ENCODE results near the gene WBP2. TPM values are rescaled to one million over a fixed set of nuclear protein-coding genes. Genes with fewer than 3 reads are reported as not detected.
A peak's percentile ranks its signal among the peaks of the same experiment; 100 is the strongest.

WBP2 gene
- total RNA-seq (ENCODE audit: low replicate concordance), result 43.0 and 49.9 TPM in 2 replicates
- long read RNA-seq, partial matches to known transcripts, result 1 of 2 reads
- long read RNA-seq, other reads (novel, unspliced or antisense), result 1 of 2 reads

GRCh38 chr17:75855310-75856061, at the start of gene WBP2:
Gene WBP2, minus strand, starts transcription at chr17:75855335. Its CDS starts 38 bp downstream, at chr17:75855297.
- peak within 1 kb of the TSS; percentile 71 for H3K27ac Mint-ChIP-seq
- peak; percentile 67 for TF ChIP-seq CTCF (conservative IDR thresholded peaks at IDR 0.05)
- peaks cover 10% of the 10 kb centered on the region for H3K4me1 Mint-ChIP-seq (ENCODE audit: unreplicated experiment)
- H3K9me3 Mint-ChIP-seq, result no peaks in the 10 kb centered on the region
- no peaks in the 10 kb centered on the region for H3K27me3 Mint-ChIP-seq
- no peaks in the 10 kb centered on the region for H3K36me3 Mint-ChIP-seq
- H3K4me3 Mint-ChIP-seq, result no peak within 1 kb of the TSS
- DNase-seq (ENCODE audit: extremely low spot score, unreplicated experiment), result peak; percentile 95

GRCh38 chr17:75902406-75902805, 47.3 kb upstream of the WBP2 start:
- Mint-ChIP-seq H3K27ac (no peak overlapping the region), H3K9me3 (no peaks in the 10 kb centered on the region), H3K4me1 (ENCODE audit: unreplicated experiment) (peaks cover 3% of the 10 kb centered on the region), H3K36me3 (no peaks in the 10 kb centered on the region), H3K27me3 (no peaks in the 10 kb centered on the region), H3K4me3 (no peak overlapping the region)
- no peak for TF ChIP-seq CTCF (conservative IDR thresholded peaks at IDR 0.05)
- no peak for DNase-seq (ENCODE audit: extremely low spot score, unreplicated experiment)

- no peaks in the 10 kb centered on the region for H3K9me3 Mint-ChIP-seq
- TF ChIP-seq CTCF (conservative IDR thresholded peaks at IDR 0.05), result no peak
- no peak overlapping the region for H3K4me3 Mint-ChIP-seq
- no peak overlapping the region for H3K27ac Mint-ChIP-seq
- no peaks in the 10 kb centered on the region for H3K27me3 Mint-ChIP-seq
- H3K36me3 Mint-ChIP-seq, result no peaks in the 10 kb centered on the region
- H3K4me1 Mint-ChIP-seq (ENCODE audit: unreplicated experiment), result peaks cover 5% of the 10 kb centered on the region
- DNase-seq (ENCODE audit: extremely low spot score, unreplicated experiment), result peak; percentile 61
Measured at GRCh38 chr17:75901727-75902126, 46.6 kb upstream of the WBP2 start.

- no peak for TF ChIP-seq CTCF (conservative IDR thresholded peaks at IDR 0.05)
- Mint-ChIP-seq H3K4me1 (ENCODE audit: unreplicated experiment) (peaks cover 5% of the 10 kb centered on the region), H3K9me3 (no peaks in the 10 kb centered on the region), H3K36me3 (no peaks in the 10 kb centered on the region), H3K4me3 (no peak overlapping the region), H3K27ac (no peak overlapping the region), H3K27me3 (no peaks in the 10 kb centered on the region)
- DNase-seq (ENCODE audit: extremely low spot score, unreplicated experiment), result no peak
Measured at GRCh38 chr17:75900691-75901533, 45.8 kb upstream of the WBP2 start.

- no peak overlapping the region for H3K4me3 Mint-ChIP-seq
- no peak for TF ChIP-seq CTCF (conservative IDR thresholded peaks at IDR 0.05)
- H3K36me3 Mint-ChIP-seq, result peaks cover 4% of the 10 kb centered on the region
- no peaks in the 10 kb centered on the region for H3K27me3 Mint-ChIP-seq
- DNase-seq (ENCODE audit: extremely low spot score, unreplicated experiment), result peak; percentile 64
- no peaks in the 10 kb centered on the region for H3K9me3 Mint-ChIP-seq
- H3K27ac Mint-ChIP-seq, result no peak overlapping the region
- H3K4me1 Mint-ChIP-seq (ENCODE audit: unreplicated experiment), result peaks cover 14% of the 10 kb centered on the region
Measured at GRCh38 chr17:75899767-75900468, 44.8 kb upstream of the WBP2 start.

Measured in type B pancreatic cell (in vitro differentiated cells).